ENCODE results near the gene KLF7. TPM values are rescaled to one million over a fixed set of nuclear protein-coding genes. Genes with fewer than 3 reads are reported as not detected.

The KLF7 gene
- total RNA-seq, 1 experiment from 2014 or later: 5.5 TPM

DNA sequence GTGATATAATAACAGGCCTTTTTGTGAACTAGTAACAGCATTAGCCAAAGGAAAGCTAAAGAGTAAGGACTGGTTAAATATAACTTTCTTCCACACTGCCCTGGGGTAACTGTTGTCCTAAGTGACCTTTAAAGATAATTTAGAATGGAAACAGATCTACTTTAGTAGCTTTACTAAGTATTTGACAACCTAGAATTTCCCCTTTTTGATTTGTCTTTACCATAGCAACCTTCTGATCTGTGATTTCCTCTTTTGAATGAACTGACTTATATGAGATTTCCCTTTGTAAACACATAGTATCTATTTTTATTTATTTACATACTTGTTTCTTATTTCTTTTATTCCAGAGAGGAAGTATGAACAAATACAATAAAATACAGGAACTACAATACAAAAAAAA lies 10.5 kb upstream of the KLF7 start:
- no peak for DNase-seq (ENCODE audit: low read depth)
- in situ Hi-C loops (cut with HindIII; ENCODE audit: low pct_unique_long_range_greater_than_20kb, low sequenced_read_pairs): no loop called here

GRCh38 chr2:207173641-207174040 lies 7.9 kb upstream of the KLF7 start:
- in situ Hi-C loops (cut with HindIII; ENCODE audit: low pct_unique_long_range_greater_than_20kb, low sequenced_read_pairs): no loop called here
- DNase-seq (ENCODE audit: low read depth): no peak

DNA sequence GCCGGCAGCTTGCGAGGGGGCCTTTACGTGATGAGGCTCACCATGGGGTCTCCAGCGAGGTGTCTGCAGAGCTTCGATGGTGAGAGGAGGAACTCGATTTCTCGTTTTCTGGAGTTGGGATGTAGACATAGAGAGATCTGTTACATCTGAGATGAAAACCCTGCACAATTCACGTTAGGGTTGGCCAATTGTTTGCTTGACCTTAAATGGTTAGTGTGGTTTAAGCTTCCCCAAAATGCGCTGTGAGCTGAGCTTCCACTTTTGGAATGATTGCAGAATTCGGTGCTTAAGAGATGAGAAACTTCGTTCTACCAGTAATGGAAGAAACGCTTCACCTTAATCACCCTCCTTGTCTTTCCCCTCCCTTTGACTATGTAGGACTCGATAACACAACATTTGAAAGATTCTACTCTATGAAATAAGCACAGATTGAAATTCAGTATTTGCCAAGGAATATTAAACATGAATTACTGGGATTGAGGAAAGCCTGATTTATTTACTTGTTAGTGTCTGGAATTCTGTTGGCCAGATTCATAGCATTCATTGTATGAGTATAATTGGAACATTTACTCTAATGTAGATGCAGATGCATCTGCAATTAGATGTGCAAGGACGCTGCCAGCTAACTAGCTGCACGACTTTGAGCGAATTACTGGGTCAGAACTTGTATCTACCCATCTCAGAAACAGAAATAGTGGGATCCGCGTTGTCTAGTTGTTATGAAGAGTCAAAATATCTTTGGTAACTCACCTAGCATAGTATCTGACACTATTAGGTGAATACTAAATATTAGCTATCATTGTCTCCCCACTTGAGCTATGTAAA lies 1.6 kb upstream of the KLF7 start:
- in situ Hi-C loops (cut with HindIII; ENCODE audit: low pct_unique_long_range_greater_than_20kb, low sequenced_read_pairs): no loop called here
- DNase-seq (ENCODE audit: low read depth): no peak

GRCh38 chr2:207166349-207167098 lies 776 bp upstream of the KLF7 start:
- in situ Hi-C loops (cut with HindIII; ENCODE audit: low pct_unique_long_range_greater_than_20kb, low sequenced_read_pairs): no loop called here
- no peak for DNase-seq (ENCODE audit: low read depth)

- in situ Hi-C loops (cut with HindIII; ENCODE audit: low pct_unique_long_range_greater_than_20kb, low sequenced_read_pairs): no loop called here
- DNase-seq (ENCODE audit: low read depth): peak; percentile 99
Measured at GRCh38 chr2:207166039-207166348, 246 bp upstream of the KLF7 start.

GRCh38 chr2:207164006-207164831 lies 1.5 kb downstream of the KLF7 start:
- DNase-seq (ENCODE audit: low read depth): no peak
- in situ Hi-C loops (cut with HindIII; ENCODE audit: low pct_unique_long_range_greater_than_20kb, low sequenced_read_pairs): no loop called here

DNA sequence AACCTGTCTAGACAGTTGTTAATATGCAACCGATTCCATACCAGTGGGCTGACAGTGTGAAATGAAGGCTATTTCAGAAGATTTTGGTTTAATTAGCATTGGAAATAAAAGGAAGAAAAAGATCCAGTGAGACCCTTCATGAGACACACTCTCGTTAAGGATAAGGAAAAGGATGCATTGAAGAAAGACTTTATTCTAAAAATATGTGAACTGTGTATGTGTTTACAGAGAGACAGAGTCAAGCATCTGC lies 2.1 kb downstream of the KLF7 start:
- in situ Hi-C loops (cut with HindIII; ENCODE audit: low pct_unique_long_range_greater_than_20kb, low sequenced_read_pairs): no loop called here
- DNase-seq (ENCODE audit: low read depth): no peak

GRCh38 chr2:207163053-207163755 lies 2.5 kb downstream of the KLF7 start:
- DNase-seq (ENCODE audit: low read depth): peak; percentile 89
- in situ Hi-C loops (cut with HindIII; ENCODE audit: low pct_unique_long_range_greater_than_20kb, low sequenced_read_pairs): no loop called here

GRCh38 chr2:207162316-207162715 lies 3.4 kb downstream of the KLF7 start:
- peak; percentile 28 for DNase-seq (ENCODE audit: low read depth)
- in situ Hi-C loops (cut with HindIII; ENCODE audit: low pct_unique_long_range_greater_than_20kb, low sequenced_read_pairs): no loop called here

GRCh38 chr2:207161247-207162123 lies 4.3 kb downstream of the KLF7 start:
- in situ Hi-C loops (cut with HindIII; ENCODE audit: low pct_unique_long_range_greater_than_20kb, low sequenced_read_pairs): no loop called here
- peak; percentile 41 for DNase-seq (ENCODE audit: low read depth)

- in situ Hi-C loops (cut with HindIII; ENCODE audit: low pct_unique_long_range_greater_than_20kb, low sequenced_read_pairs): no loop called here
- DNase-seq (ENCODE audit: low read depth): no peak
Measured at GRCh38 chr2:207160115-207160514, 5.6 kb downstream of the KLF7 start.

- DNase-seq (ENCODE audit: low read depth): no peak
- in situ Hi-C loops (cut with HindIII; ENCODE audit: low pct_unique_long_range_greater_than_20kb, low sequenced_read_pairs): no loop called here
Measured at GRCh38 chr2:207159002-207159401, 6.7 kb downstream of the KLF7 start.

DNA sequence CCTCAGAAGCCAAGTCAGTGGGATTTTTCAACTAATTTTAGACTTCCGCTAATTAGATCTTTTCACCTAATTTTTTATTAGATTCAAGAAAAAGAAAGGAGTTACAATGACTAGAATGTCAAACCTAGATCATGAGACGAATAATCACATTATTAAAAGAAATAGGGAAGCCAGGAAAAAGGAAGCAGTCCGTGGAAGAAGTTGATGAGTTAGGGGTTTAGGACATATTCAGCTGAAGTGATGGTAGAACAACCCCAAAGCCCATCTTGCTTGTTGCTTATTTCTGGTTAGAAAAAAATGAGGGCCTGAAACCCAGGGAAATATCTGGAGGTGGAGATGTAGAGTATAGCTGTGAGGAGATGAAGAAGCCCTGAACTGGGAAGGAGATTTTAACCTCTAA lies 8.0 kb downstream of the KLF7 start:
- DNase-seq (ENCODE audit: low read depth): no peak
- in situ Hi-C loops (cut with HindIII; ENCODE audit: low pct_unique_long_range_greater_than_20kb, low sequenced_read_pairs): no loop called here

DNA sequence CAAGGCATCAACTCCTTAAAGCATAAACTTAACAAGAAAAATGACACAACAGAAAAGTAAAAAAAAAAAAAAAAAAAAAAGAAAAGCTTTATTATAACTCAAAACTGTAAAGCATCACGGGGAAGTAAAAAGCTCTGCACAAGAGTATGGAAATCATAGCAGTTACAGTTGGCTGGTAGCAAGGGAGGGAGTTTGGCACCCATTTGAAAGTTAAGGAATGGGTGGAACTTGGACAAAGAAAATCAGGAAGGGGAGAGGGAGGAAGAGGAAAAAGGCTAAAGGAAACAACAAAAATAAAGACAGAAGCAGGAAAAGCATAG lies 8.6 kb downstream of the KLF7 start:
- in situ Hi-C loops (cut with HindIII; ENCODE audit: low pct_unique_long_range_greater_than_20kb, low sequenced_read_pairs): no loop called here
- DNase-seq (ENCODE audit: low read depth): no peak

DNA sequence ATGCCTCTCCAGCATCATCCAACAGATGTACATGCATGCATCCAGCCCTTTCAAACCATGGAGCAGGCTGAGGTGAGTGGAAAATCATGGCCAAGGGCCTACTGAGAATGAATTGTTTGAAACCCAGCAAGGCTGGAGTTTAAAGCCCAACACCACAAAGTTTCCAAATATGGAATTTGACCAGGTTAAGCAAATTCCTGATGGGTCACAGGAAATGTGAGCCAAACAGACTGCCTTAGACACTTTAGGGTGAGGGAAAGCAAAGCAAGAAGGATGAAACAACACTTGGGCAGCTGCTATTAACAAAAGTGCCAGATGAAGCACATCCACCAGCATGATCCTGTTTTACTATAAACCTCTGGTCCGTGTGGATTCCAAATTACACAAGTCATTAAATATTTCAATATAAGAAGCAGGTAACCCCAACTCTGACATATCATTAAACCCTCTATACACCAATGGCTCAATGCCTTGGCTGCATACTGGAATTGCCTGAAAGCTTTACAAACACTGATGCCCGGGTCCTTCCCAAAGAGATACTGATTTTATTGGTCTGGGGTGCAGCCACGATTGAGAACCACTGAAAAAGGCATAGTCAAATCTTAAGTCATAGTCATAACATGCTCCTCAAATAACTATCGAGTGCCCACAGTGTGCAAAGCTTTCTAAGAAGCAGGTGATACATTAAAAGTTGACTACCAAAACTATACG lies 9.1 kb downstream of the KLF7 start:
- DNase-seq (ENCODE audit: low read depth): no peak
- in situ Hi-C loops (cut with HindIII; ENCODE audit: low pct_unique_long_range_greater_than_20kb, low sequenced_read_pairs): no loop called here

GRCh38 chr2:207155516-207156444 lies 10.0 kb downstream of the KLF7 start:
- no peak for DNase-seq (ENCODE audit: low read depth)
- in situ Hi-C loops (cut with HindIII; ENCODE audit: low pct_unique_long_range_greater_than_20kb, low sequenced_read_pairs): no loop called here

Data from Caki2 (cell line).